AG09309 (cell line): ENCODE results near the gene LYRM4.

Experiments used
- DNase-seq: peaks from one replicate; pipeline ENCODE4 v3.0.0-alpha.2; 2010; ENCODE audit warnings: low read depth
- H3K4me3 ChIP-seq: 2 replicates; pipeline ENCODE4 v1.5.1; 2011; ENCODE audit warnings: mild to moderate bottlenecking, low read depth, low read length, moderate library complexity; ENCODE audit not compliant: control insufficient read depth
- TF ChIP-seq, protein P1 (sequence below): IDR thresholded peaks from 2 replicates; pipeline ENCODE4 v1.5.1; 2011; ENCODE audit warnings: mild to moderate bottlenecking, low read depth, low read length, inconsistent platforms; ENCODE audit not compliant: insufficient read depth, control insufficient read depth; ENCODE audit errors: missing control alignments

The LYRM4 gene

DNA sequence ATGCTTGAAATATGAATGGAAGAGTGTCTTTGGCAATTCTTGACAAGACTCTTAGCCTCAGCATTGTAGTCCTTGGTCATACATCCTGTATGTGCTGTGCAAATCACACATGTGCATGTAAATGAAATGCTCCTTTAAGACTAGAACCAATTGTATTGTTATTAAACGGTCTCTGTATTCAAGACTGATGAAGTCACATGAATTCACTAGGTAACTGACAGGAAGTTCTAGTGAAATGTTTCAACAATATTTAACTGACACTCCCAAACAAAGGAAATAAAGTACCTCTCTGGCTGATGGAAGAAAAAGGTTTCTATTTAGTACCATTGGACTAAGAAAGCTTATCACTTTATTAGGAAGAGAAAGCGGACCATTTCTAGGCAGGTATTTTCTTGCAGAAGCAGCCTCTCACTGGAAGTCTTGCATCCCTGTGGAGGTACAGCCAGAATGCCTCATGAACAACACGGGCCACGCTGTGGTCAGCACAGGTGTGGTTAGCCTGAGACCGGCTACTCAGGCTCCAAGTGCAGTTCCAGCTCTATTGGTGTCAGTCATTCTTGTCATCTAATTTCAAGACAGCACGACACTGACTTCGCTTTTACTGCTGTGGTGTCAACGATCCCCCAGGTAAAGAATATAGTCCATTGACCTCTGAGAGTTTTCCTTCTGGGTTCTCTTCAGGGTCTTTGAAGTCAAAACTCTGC lies 158.3 kb downstream of the LYRM4 start:
- TF ChIP-seq, protein P1, sequence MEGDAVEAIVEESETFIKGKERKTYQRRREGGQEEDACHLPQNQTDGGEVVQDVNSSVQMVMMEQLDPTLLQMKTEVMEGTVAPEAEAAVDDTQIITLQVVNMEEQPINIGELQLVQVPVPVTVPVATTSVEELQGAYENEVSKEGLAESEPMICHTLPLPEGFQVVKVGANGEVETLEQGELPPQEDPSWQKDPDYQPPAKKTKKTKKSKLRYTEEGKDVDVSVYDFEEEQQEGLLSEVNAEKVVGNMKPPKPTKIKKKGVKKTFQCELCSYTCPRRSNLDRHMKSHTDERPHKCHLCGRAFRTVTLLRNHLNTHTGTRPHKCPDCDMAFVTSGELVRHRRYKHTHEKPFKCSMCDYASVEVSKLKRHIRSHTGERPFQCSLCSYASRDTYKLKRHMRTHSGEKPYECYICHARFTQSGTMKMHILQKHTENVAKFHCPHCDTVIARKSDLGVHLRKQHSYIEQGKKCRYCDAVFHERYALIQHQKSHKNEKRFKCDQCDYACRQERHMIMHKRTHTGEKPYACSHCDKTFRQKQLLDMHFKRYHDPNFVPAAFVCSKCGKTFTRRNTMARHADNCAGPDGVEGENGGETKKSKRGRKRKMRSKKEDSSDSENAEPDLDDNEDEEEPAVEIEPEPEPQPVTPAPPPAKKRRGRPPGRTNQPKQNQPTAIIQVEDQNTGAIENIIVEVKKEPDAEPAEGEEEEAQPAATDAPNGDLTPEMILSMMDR = no peak
- DNase-seq = no peak
- no peak overlapping the region for H3K4me3 ChIP-seq

DNA sequence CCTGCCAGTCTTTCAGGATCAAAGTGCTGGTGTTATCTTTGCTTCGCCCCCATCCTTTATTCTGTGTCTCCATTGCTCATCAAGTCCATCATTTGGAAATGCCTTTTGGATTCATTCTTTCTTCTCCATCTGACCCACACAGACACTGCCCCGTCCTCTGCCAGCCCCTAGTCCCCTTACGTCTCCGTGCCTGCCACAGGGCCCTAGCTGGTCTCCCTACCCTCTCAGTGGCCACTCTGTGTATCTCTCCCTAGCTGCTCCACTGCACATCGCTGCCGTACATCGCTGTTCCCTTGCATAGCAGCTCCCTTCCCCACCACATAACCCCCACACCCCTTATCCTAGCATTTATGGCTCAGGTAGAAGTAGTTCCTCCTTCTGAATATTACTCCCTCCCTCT lies 159.9 kb downstream of the LYRM4 start:
- TF ChIP-seq, protein P1 = no peak
- DNase-seq = no peak
- no peak overlapping the region for H3K4me3 ChIP-seq

DNA sequence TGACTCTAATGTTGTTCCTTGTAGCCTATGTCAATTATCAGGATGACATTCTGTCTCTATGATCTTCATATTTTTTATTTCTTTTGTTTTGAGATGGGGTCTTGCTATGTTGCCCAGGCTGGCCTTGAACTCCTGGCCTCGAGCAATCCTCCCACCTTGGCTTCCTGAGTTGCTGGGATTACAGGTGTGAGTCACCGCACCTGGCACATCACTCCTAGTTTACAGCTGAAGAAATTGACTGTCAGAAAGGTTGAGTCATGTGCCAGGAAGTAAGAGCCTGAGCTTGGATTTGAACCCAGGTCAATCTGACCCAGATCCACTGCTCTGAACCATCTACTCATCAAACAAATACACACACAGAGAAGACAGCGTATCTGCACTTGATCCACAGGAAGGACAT lies 161.2 kb downstream of the LYRM4 start:
- TF ChIP-seq, protein P1 = no peak
- DNase-seq = no peak
- no peak overlapping the region for H3K4me3 ChIP-seq

DNA sequence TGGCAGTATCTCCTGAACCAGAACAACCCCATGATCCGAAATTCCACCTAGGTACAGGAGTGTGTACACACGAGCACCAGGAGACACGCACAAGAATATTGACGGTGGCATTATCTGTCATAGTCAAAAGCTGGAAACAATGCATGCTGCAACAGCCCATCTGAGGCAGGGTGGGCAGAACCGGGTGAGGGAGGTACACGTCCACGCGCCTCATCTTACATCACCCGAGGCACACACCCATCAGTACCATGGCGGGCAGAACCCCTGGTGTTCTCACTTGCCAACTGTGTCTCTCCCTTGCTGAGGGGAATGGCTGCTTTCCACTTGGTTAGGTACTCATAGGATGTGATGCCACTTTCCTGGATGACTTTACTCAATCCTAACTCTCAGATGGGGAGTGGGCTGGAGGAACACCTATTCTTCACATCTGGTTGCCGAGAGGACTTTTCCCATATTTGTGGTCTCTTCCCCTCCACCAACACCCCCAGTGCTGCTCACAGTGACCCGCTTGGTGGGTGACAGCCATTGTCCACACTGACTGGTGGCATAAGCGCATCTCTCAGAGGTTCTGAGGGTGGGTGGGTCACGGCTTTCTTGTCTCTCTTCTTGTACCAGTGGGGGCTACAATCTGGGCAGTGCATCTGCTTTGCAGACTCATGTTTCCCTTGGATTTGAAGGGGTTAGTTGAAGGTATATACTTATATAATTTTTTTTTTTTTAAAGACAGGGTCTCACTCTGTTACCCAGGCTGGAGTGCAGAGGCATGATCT lies 162.1 kb downstream of the LYRM4 start:
- TF ChIP-seq, protein P1 = no peak
- DNase-seq = no peak
- H3K4me3 ChIP-seq = no peak overlapping the region

DNA sequence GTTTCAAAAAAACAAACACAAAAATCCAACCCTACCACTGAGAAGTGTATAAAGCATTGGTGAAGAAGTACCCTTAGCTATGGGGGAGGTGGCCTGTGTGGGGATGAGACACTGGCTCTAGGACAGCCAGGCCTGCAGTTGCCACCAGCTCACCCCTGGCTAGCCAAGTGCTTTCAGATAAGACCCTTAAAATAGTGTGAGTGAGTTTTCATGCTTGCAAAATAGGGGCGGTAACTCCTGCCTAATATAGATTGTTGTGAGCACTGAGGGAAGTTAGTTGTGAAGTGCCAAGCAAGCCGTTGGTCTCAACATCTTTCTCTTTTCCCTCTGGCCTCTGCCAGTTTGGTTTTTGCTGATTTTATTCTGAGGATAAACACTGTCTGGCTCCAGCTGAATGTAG lies 164.3 kb downstream of the LYRM4 start:
- TF ChIP-seq, protein P1 = no peak
- no peak overlapping the region for H3K4me3 ChIP-seq
- no peak for DNase-seq

DNA sequence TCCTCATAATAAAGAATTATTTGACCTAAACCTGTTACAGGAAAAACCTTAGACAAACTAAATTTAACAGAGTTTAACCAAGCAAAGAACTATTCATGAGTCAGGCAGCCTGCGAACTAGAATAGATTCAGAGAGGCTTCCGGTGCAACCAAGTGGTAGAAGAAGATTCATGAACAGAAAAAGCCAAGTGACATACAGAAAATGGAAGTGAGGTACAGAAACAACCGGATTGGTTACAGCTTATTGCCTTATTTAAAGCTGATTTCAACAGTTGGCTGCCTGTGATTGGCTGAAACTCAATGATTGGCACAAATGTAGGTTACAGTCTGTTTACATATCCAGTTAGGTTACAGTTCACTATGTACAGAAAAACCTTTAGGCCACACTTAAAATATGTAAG lies 165.5 kb downstream of the LYRM4 start:
- no peak overlapping the region for H3K4me3 ChIP-seq
- TF ChIP-seq, protein P1 = no peak
- DNase-seq = no peak
